ENCODE measurements around the gene CSPG4. TPM values are rescaled to one million over a fixed set of nuclear protein-coding genes. Genes with fewer than 3 reads are reported as not detected.

CSPG4 gene
- total RNA-seq, 1 experiment from 2014 or later = 2.4 TPM

- peak overlapping the region; percentile 96 for H3K4me2 ChIP-seq
- TF ChIP-seq CTCF (conservative IDR thresholded peaks at IDR 0.05) = no peak
- TF ChIP-seq EZH2 (IDR thresholded peaks at IDR 0.05; ENCODE audit: low read depth) = no peak
- H3K36me3 ChIP-seq (ENCODE audit: low read depth) = no peaks in the 10 kb centered on the region
- ChIA-PET POLR2A (ENCODE audit: unreplicated experiment) (no interaction called here), CTCF (interaction anchor here (0.6 kb wide), 2 partner anchors 18 to 1191 kb away, joined by 3 to 7 read pairs; no protein-coding TSS in a partner anchor)
- H3K9me3 ChIP-seq (ENCODE audit: insufficient read depth, low read depth) = no peaks in the 10 kb centered on the region
- no peak overlapping the region for H3K27ac ChIP-seq
- H4K20me1 ChIP-seq (ENCODE audit: insufficient read depth) = peaks cover 24% of the 10 kb centered on the region
- H3K27me3 ChIP-seq (ENCODE audit: insufficient read depth, low read depth) = no peaks in the 10 kb centered on the region
- peaks cover 81% of the 10 kb centered on the region for H3K79me2 ChIP-seq (ENCODE audit: low read depth)
- intact Hi-C loops (cut with micrococcal nuclease; ENCODE audit: unreplicated experiment) = no loop called here
- no peaks in the 10 kb centered on the region for H3K9me2 ChIP-seq (ENCODE audit: insufficient read depth)
- no peak overlapping the region for H2AFZ ChIP-seq
- no TSS peak for BruUV-seq (replicated peaks)
- peaks cover 73% of the 10 kb centered on the region for H3K4me1 ChIP-seq (replicated peaks; ENCODE audit: insufficient read depth)
- peak overlapping the region; percentile 86; the same call in 1 of the 2 replicates for H3K4me3 ChIP-seq
- peaks cover 25% of the 10 kb centered on the region for H3F3A ChIP-seq (ENCODE audit: insufficient read depth, low read depth)
- DNase-seq = no peak
Measured at GRCh38 chr15:75649045-75649761, 63.4 kb downstream of the CSPG4 start.

GRCh38 chr15:75648156-75649000 is 64.3 kb downstream of the CSPG4 start:
- no peaks in the 10 kb centered on the region for H3K9me2 ChIP-seq (ENCODE audit: insufficient read depth)
- peaks cover 66% of the 10 kb centered on the region for H3K4me1 ChIP-seq (replicated peaks; ENCODE audit: insufficient read depth)
- peak overlapping the region; percentile 46 for H3K27ac ChIP-seq
- H3K79me2 ChIP-seq (ENCODE audit: low read depth) = peaks cover 72% of the 10 kb centered on the region
- intact Hi-C loops (cut with micrococcal nuclease; ENCODE audit: unreplicated experiment) = no loop called here
- POLR2A ChIA-PET (ENCODE audit: unreplicated experiment) = interaction anchor here (0.6 to 1.4 kb wide), 5 partner anchors 21 to 612 kb away, joined by 3 to 6 read pairs (median 3); partner anchors contain the start of gene MAN2C1
- peak overlapping the region; percentile 85 for H2AFZ ChIP-seq
- H3K9me3 ChIP-seq (ENCODE audit: insufficient read depth, low read depth) = no peaks in the 10 kb centered on the region
- H3K4me2 ChIP-seq = peak overlapping the region; percentile 96
- H3K27me3 ChIP-seq (ENCODE audit: insufficient read depth, low read depth) = no peaks in the 10 kb centered on the region
- CTCF ChIA-PET = interaction anchor here (0.6 to 1.1 kb wide), 4 partner anchors 23 to 1192 kb away, joined by 4 to 8 read pairs (median 7); partner anchors contain the start of gene SNUPN
- TSS peak; percentile 61 for BruUV-seq (replicated peaks)
- peaks cover 25% of the 10 kb centered on the region for H3F3A ChIP-seq (ENCODE audit: insufficient read depth, low read depth)
- peak; percentile 45 to 46 for DNase-seq
- H4K20me1 ChIP-seq (ENCODE audit: insufficient read depth) = peaks cover 19% of the 10 kb centered on the region
- peak overlapping the region; percentile 86 for H3K4me3 ChIP-seq
- H3K36me3 ChIP-seq (ENCODE audit: low read depth) = no peaks in the 10 kb centered on the region
- TF ChIP-seq EZH2 (IDR thresholded peaks at IDR 0.05; ENCODE audit: low read depth) (no peak), CTCF (conservative IDR thresholded peaks at IDR 0.05) (0 out of 2 replicates have a peak, but pooled peaks have one; percentile 11)
